GM12878 (cell line): ENCODE data around the gene SLC35A1.

Source experiments
- DPF2 ChIP-seq: fragments of 450-650 bp; IDR thresholded peaks from 2 replicates; pipeline ENCODE4 v1.6.1; 2017; ENCODE audit warnings: mild to moderate bottlenecking
- ESRRA ChIP-seq: IDR thresholded peaks from 2 replicates; pipeline ENCODE4 v1.6.1; 2012; ENCODE audit warnings: mild to moderate bottlenecking, low read length, improper control_type of control experiment
- RFX5 ChIP-seq: IDR thresholded peaks from 2 replicates; pipeline ENCODE4 v1.6.1; 2011; ENCODE audit warnings: low read depth, low read length, improper control_type of control experiment
- SIN3A ChIP-seq: IDR thresholded peaks from 2 replicates; pipeline ENCODE4 v1.6.1; 2012; ENCODE audit warnings: low read depth, low read length, improper control_type of control experiment
- TF ChIP-seq, protein P1 (sequence below): IDR thresholded peaks from 2 replicates; pipeline ENCODE4 v1.6.1; 2012; ENCODE audit warnings: low read depth, low read length, improper control_type of control experiment
- TF ChIP-seq, protein P2 (sequence below), 3 experiments: IDR thresholded peaks in 2 of 3; conservative IDR thresholded peaks in 1 of 3; 2 replicates each; pipeline ENCODE4 v1.5.1; 2011; ENCODE audit warnings: low read depth in 3 of 3, low read length in 3 of 3, mild to moderate bottlenecking in 3 of 3, control low read depth in 2 of 3, moderate library complexity in 2 of 3, inconsistent platforms in 1 of 3, mixed read lengths in 1 of 3; ENCODE audit not compliant: control insufficient read depth in 2 of 3, insufficient read depth in 1 of 3; ENCODE audit errors: extremely low read depth in 1 of 3
- TF ChIP-seq, protein P3 (sequence below): IDR thresholded peaks from 2 replicates; pipeline ENCODE4 v1.6.1; 2012; ENCODE audit warnings: low read depth, low read length, improper control_type of control experiment

DNA sequence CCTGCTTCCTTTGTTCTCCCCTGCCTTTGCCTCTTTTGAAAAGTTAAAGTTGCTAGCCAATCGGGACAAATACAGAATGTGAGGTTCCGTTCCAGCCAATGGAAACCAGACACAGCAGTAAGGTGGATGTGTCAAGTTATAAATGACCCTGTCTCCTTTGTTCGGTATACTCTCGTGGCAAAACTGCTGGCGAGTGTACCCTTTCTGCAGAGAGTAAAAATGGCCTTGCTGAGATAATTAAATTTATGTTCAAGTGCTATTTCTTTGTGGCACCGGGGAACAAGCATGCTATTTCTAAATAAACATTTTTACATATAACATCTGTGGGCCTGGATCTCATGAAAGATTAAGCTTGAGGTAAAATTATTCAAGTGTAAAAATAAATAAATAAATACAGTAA, 66.8 kb downstream of the SLC35A1 start:
- TF ChIP-seq, protein P1, sequence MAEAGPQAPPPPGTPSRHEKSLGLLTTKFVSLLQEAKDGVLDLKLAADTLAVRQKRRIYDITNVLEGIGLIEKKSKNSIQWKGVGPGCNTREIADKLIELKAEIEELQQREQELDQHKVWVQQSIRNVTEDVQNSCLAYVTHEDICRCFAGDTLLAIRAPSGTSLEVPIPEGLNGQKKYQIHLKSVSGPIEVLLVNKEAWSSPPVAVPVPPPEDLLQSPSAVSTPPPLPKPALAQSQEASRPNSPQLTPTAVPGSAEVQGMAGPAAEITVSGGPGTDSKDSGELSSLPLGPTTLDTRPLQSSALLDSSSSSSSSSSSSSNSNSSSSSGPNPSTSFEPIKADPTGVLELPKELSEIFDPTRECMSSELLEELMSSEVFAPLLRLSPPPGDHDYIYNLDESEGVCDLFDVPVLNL = no peak
- TF ChIP-seq, protein P2, sequence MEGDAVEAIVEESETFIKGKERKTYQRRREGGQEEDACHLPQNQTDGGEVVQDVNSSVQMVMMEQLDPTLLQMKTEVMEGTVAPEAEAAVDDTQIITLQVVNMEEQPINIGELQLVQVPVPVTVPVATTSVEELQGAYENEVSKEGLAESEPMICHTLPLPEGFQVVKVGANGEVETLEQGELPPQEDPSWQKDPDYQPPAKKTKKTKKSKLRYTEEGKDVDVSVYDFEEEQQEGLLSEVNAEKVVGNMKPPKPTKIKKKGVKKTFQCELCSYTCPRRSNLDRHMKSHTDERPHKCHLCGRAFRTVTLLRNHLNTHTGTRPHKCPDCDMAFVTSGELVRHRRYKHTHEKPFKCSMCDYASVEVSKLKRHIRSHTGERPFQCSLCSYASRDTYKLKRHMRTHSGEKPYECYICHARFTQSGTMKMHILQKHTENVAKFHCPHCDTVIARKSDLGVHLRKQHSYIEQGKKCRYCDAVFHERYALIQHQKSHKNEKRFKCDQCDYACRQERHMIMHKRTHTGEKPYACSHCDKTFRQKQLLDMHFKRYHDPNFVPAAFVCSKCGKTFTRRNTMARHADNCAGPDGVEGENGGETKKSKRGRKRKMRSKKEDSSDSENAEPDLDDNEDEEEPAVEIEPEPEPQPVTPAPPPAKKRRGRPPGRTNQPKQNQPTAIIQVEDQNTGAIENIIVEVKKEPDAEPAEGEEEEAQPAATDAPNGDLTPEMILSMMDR (IDR thresholded peaks at IDR 0.05 in 2 of 3, conservative IDR thresholded peaks at IDR 0.05 in 1 of 3; ENCODE audit: control insufficient read depth in 2 of 3, extremely low read depth in 1 of 3, insufficient read depth in 1 of 3, low read depth in 3 of 3, low read length in 3 of 3) = no peak
- TF ChIP-seq RFX5 (no peak), ESRRA (no peak), SIN3A (no peak), DPF2 (no peak)
- TF ChIP-seq, protein P3, sequence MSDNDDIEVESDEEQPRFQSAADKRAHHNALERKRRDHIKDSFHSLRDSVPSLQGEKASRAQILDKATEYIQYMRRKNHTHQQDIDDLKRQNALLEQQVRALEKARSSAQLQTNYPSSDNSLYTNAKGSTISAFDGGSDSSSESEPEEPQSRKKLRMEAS = no peak
